HepG2 (cell line): ENCODE data around the gene SEH1L. TPM values are rescaled to one million over a fixed set of nuclear protein-coding genes. Genes with fewer than 3 reads are reported as not detected.
A peak's percentile ranks its signal among the peaks of the same experiment; 100 is the strongest.

ENCODE experiments used
- MEIS2 ChIP-seq: sonication (generic); formaldehyde crosslinking; IDR thresholded peaks from 2 replicates; pipeline ENCODE4 v1.9.0; 2021; ENCODE audit warnings: mild to moderate bottlenecking, missing genetic modification reagents
- NFRKB ChIP-seq: fragments of 450-650 bp; IDR thresholded peaks from 2 replicates; pipeline ENCODE4 v1.6.1; 2017
- PATZ1 ChIP-seq: sonication (generic); formaldehyde crosslinking; IDR thresholded peaks from 2 replicates; pipeline ENCODE4 v1.4.0; 2020; ENCODE audit warnings: missing genetic modification reagents
- REXO4 ChIP-seq: sonication (generic); formaldehyde crosslinking; IDR thresholded peaks from 2 replicates; pipeline ENCODE4 v1.8.0; 2022; ENCODE audit warnings: missing genetic modification reagents, mild to moderate bottlenecking, borderline replicate concordance
- SSRP1 ChIP-seq: IDR thresholded peaks from 2 replicates; pipeline ENCODE4 v1.6.1; 2016; ENCODE audit warnings: control low read depth
- XRCC5 ChIP-seq: fragments of 200-400 bp; formaldehyde crosslinking; optimal IDR thresholded peaks from 2 replicates; pipeline ENCODE3; 2017; ENCODE audit warnings: mild to moderate bottlenecking, low read length
- ZBTB49 ChIP-seq: sonication (generic); formaldehyde crosslinking; IDR thresholded peaks from 2 replicates; pipeline ENCODE4 v1.4.0; 2020; ENCODE audit warnings: missing genetic modification reagents, borderline replicate concordance
- ZNF180 ChIP-seq: sonication (generic); formaldehyde crosslinking; IDR thresholded peaks from 2 replicates; pipeline ENCODE4 v1.4.0; 2020; ENCODE audit warnings: low read depth, missing genetic modification reagents, borderline replicate concordance
- ZNF468 ChIP-seq: sonication (generic); formaldehyde crosslinking; IDR thresholded peaks from 2 replicates; pipeline ENCODE4 v1.8.0; 2022; ENCODE audit warnings: mild to moderate bottlenecking, moderate library complexity, missing genetic modification reagents
- ZNF547 ChIP-seq: sonication (generic); formaldehyde crosslinking; IDR thresholded peaks from 2 replicates; pipeline ENCODE4 v1.5.1; 2020; ENCODE audit warnings: mild to moderate bottlenecking, missing genetic modification reagents
- ZNF616 ChIP-seq: sonication (generic); formaldehyde crosslinking; IDR thresholded peaks from 2 replicates; pipeline ENCODE4 v1.5.0; 2020; ENCODE audit warnings: low read depth, mild to moderate bottlenecking, missing genetic modification reagents
- ZNF737 ChIP-seq: sonication (generic); formaldehyde crosslinking; IDR thresholded peaks from 2 replicates; pipeline ENCODE4 v1.5.0; 2020; ENCODE audit warnings: missing genetic modification reagents, mild to moderate bottlenecking, borderline replicate concordance
- ZNF773 ChIP-seq: sonication (generic); formaldehyde crosslinking; IDR thresholded peaks from 2 replicates; pipeline ENCODE4 v1.4.0; 2020; ENCODE audit warnings: missing genetic modification reagents, borderline replicate concordance
- polyA plus RNA-seq, 8 experiments: library from polyadenylated mRNA; depleted of rRNA in 3 of 8; stranded (reverse) in 7 of 8; unstranded in 1 of 8; fragments of >200 nt; fragmentation: Illumina TruSeq in 4 of 8; extraction: Trizol in 4 of 8; gene quantifications; 2 replicates each; pipeline versions ENCODE4 v1.2.1 to v1.2.3, GENCODE V29; 2011 to 2016; ENCODE audit warnings: low read depth in 4 of 8, missing spikeins in 1 of 8, mixed read lengths in 1 of 8; ENCODE audit not compliant: insufficient read depth in 1 of 8
- total RNA-seq, 5 experiments: library from RNA; depleted of rRNA; stranded (reverse); fragments of >200 nt; fragmentation: Illumina TruSeq; extraction: Trizol; gene quantifications; 2 replicates each; pipeline ENCODE4 v1.2.3, GENCODE V29; 2016; ENCODE audit warnings: low read depth in 1 of 5
- TF ChIP-seq, protein P1 (sequence below): sonication (generic); formaldehyde crosslinking; IDR thresholded peaks from 2 replicates; pipeline ENCODE4 v1.4.0; 2020; ENCODE audit warnings: missing genetic modification reagents, borderline replicate concordance
- TF ChIP-seq, protein P2 (sequence below): sonication (generic); formaldehyde crosslinking; IDR thresholded peaks from 2 replicates; pipeline ENCODE4 v1.5.0; 2020; ENCODE audit warnings: missing genetic modification reagents

SEH1L gene
- total and polyA plus RNA-seq, 2 of the 13 experiments (the other 11 are each of a cell fraction or from before 2014, with no cell fraction given): 59.6 to 63.5 TPM

DNA sequence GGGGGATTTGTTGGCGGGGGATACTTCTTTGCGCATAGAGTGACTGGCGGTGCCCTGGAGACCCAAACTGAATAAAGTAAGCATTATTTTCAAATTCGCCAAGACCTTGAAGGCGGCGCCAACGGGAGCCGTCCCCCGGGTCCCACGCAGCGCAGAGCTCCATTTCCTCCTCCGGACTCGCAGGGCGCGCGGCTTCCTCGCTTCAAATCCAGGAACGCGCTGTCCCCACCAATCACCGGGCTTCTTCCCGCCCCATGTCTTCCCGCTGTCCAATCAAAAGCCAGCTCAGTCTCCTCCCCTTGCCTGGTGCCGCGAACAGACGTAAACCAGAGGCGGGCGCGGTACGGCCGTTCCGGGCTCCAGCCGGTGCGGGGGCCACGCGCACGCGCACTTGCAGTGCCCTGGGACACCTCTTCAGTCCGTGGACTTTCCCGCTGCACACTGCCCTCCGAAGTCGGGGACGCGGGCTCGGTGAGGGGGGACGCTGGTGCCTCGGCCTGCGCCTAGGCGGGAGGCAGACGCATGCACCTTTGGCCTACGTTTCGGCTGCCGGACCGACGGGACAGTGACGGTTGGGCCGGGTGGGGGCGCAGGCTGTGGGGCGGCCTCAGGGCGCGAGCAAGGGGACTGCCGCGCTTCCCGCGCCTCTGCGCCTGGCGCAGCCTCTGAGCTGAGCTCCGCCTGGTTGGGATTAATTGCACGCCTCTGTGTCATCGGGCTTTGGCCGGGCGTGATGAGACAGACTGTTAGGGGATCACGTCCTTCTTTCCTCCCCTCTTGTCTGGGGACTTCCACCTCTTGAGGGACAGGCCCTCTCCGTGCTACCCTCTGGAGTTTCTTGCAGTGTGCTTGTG, 43.4 kb downstream of the SEH1L start, which contains the start of gene CEP192 (continued):
- TF ChIP-seq, protein P1, sequence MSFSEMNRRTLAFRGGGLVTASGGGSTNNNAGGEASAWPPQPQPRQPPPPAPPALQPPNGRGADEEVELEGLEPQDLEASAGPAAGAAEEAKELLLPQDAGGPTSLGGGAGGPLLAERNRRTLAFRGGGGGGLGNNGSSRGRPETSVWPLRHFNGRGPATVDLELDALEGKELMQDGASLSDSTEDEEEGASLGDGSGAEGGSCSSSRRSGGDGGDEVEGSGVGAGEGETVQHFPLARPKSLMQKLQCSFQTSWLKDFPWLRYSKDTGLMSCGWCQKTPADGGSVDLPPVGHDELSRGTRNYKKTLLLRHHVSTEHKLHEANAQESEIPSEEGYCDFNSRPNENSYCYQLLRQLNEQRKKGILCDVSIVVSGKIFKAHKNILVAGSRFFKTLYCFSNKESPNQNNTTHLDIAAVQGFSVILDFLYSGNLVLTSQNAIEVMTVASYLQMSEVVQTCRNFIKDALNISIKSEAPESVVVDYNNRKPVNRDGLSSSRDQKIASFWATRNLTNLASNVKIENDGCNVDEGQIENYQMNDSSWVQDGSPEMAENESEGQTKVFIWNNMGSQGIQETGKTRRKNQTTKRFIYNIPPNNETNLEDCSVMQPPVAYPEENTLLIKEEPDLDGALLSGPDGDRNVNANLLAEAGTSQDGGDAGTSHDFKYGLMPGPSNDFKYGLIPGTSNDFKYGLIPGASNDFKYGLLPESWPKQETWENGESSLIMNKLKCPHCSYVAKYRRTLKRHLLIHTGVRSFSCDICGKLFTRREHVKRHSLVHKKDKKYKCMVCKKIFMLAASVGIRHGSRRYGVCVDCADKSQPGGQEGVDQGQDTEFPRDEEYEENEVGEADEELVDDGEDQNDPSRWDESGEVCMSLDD: peak; percentile 70; the same call in 1 of the 2 replicates
- TF ChIP-seq PATZ1 (CRISPR knock-in tag) (peak; percentile 93), ZNF180 (CRISPR knock-in tag) (peak; percentile 93; the same call in 1 of the 2 replicates), ZNF547 (CRISPR knock-in tag) (peak; percentile 82; the same call in 1 of the 2 replicates), SSRP1 (CRISPR knock-in tag) (no peak), XRCC5 (peak; percentile 71), MEIS2 (CRISPR knock-in tag) (no peak), ZBTB49 (CRISPR knock-in tag) (peak; percentile 50; the same call in 1 of the 2 replicates), ZNF616 (CRISPR knock-in tag) (no peak), REXO4 (CRISPR knock-in tag) (no peak), ZNF737 (no peak), ZNF773 (CRISPR knock-in tag) (peak; percentile 97; the same call in 1 of the 2 replicates), NFRKB (no peak), ZNF468 (CRISPR knock-in tag) (0 out of 2 replicates have a peak, but pooled peaks have one; percentile 16)
- TF ChIP-seq, protein P2, sequence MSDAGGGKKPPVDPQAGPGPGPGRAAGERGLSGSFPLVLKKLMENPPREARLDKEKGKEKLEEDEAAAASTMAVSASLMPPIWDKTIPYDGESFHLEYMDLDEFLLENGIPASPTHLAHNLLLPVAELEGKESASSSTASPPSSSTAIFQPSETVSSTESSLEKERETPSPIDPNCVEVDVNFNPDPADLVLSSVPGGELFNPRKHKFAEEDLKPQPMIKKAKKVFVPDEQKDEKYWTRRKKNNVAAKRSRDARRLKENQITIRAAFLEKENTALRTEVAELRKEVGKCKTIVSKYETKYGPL (CRISPR knock-in tag): no peak
